OCI-LY3 (cell line): Measurements from ENCODE around the gene ANKH.

ENCODE experiments used
- EZH2phosphoT487 ChIP-seq: fragments of 200-600 bp; shearing (Covaris generic); IDR thresholded peaks from 2 replicates; pipeline ENCODE4 v1.6.1; 2018; ENCODE audit warnings: antibody characterized with exemption, mixed run types, low read depth
- TF ChIP-seq, protein P1 (sequence below): fragments of 200-600, 300-600 bp; sonication (generic); IDR thresholded peaks from 2 replicates; pipeline ENCODE4 v1.5.1; 2014; ENCODE audit warnings: antibody characterized with exemption, low read length, low read depth

DNA sequence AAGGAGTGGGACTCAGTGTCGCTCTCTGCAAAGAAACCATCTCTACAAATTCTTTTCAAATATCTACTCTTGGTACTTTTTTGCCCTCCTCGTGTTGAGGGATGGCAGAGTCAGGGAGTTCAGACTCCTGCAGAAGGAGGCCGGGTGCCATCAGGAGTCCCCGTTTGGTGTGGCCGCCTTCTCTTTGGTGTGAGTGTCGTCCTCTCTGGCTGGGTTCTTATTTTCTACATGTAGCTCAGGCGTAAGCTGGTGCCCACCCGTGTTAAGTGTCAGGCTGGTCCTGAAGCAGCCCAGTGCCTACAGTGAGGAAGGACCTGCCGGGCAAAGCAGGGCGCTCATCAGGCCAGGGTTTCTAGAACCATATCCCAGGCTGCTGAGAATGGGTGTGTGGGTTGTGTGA lies 170.0 kb downstream of the ANKH start:
- TF ChIP-seq, protein P1, sequence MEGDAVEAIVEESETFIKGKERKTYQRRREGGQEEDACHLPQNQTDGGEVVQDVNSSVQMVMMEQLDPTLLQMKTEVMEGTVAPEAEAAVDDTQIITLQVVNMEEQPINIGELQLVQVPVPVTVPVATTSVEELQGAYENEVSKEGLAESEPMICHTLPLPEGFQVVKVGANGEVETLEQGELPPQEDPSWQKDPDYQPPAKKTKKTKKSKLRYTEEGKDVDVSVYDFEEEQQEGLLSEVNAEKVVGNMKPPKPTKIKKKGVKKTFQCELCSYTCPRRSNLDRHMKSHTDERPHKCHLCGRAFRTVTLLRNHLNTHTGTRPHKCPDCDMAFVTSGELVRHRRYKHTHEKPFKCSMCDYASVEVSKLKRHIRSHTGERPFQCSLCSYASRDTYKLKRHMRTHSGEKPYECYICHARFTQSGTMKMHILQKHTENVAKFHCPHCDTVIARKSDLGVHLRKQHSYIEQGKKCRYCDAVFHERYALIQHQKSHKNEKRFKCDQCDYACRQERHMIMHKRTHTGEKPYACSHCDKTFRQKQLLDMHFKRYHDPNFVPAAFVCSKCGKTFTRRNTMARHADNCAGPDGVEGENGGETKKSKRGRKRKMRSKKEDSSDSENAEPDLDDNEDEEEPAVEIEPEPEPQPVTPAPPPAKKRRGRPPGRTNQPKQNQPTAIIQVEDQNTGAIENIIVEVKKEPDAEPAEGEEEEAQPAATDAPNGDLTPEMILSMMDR: no peak
- no peak for TF ChIP-seq EZH2phosphoT487
